Right renal pelvis (tissue), 4 donors: ENCODE data around the gene ATP5MC2. TPM values are rescaled to one million over a fixed set of nuclear protein-coding genes. Genes with fewer than 3 reads are reported as not detected.

ENCODE experiments used
- DNase-seq, 4 donors: peaks; one replicate each; pipeline ENCODE4 v3.0.0-alpha.2; 2013; ENCODE audit warnings: low read depth in 4 of 4, low spot score in 3 of 4, missing footprints in 1 of 4
- polyA plus RNA-seq, 4 donors: library from polyadenylated mRNA; unstranded; fragments of 120-200 nt; gene quantifications; one replicate each; pipeline ENCODE4 v1.2.1, GENCODE V29; 2013; ENCODE audit not compliant: insufficient read length in 4 of 4

Gene ATP5MC2
- polyA plus RNA-seq, 4 donors = 523 to 667 (median 570) TPM

DNA sequence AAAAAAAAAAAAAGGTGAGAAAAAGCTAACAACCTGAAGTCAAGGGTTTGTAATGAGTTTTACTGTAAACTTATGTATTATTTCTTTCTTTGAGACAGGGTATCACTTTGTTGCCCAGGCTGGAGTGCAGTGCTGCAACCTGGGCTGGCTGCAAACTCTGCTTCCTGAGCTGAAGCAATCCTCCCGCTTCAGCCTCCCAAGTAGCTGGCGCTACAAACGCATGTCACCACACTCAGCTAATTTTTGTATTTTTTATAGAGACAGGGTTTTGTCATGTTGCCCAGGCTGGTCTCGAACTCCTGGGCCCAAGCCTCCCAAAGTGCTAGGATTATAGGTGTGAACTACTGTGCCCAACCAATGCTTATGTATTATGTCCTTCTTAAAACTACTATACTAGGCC lies 58.9 kb downstream of the ATP5MC2 start:
- DNase-seq = no peak

Other genes starting within 250 kb of the ATP5MC2 start
- gene PRR13, start 234.3 kb downstream of the ATP5MC2 start, polyA plus RNA-seq = 100 to 1,000 TPM; 186 to 223 (median 206) TPM
- 1,000 to 10,000 TPM; 1,030 to 1,212 (median 1,099) TPM for gene PCBP2, start 224.0 kb downstream of the ATP5MC2 start, polyA plus RNA-seq
- gene MAP3K12, start 176.6 kb downstream of the ATP5MC2 start, polyA plus RNA-seq = 10 to 100 TPM; 23.1 to 28.5 (median 24.7) TPM
- 10 to 100 TPM; 43.0 to 57.0 (median 45.7) TPM for gene TARBP2, start 174.8 kb downstream of the ATP5MC2 start, polyA plus RNA-seq
- gene NPFF, start 168.6 kb downstream of the ATP5MC2 start, polyA plus RNA-seq = 1 to 10 TPM in 1 of 4 donors, under 1 TPM in 3; 0.37 to 1.4 (median 0.59) TPM
- 10 to 100 TPM; 38.4 to 47.0 (median 44.8) TPM for gene ATF7, start 49.7 kb downstream of the ATP5MC2 start, polyA plus RNA-seq
- gene CALCOCO1, start 51.4 kb upstream of the ATP5MC2 start, polyA plus RNA-seq = 100 to 1,000 TPM; 127 to 141 (median 128) TPM
- gene CISTR, start 75.9 kb upstream of the ATP5MC2 start, polyA plus RNA-seq = under 1 TPM in 1 of 4 donors, not detected in 3; 0.22 TPM